Caco-2 (cell line): ENCODE results near the gene KIF2C. TPM values are rescaled to one million over a fixed set of nuclear protein-coding genes. Genes with fewer than 3 reads are reported as not detected.

Experiments used
- BruUV-seq: library from RNA; stranded (reverse); fragments of 400-500 nt; replicated peaks from 2 replicates; lab custom pipeline; 2021; lab: Mats Ljungman, UMichigan
- CTCF ChIA-PET: fragments of 300-600 bp; sonication (Branson Sonifier 250); formaldehyde crosslinking; loops from one replicate; lab custom pipeline; 2022; ENCODE audit warnings: antibody characterized with exemption; lab: Charles Lee
- POLR2A ChIA-PET: fragments of 300-600 bp; sonication (Branson Sonifier 250); formaldehyde crosslinking; loops from one replicate; lab custom pipeline; 2022; ENCODE audit warnings: antibody characterized with exemption; lab: Charles Lee
- DNase-seq, 2 experiments: peaks; one replicate each; pipeline versions ENCODE4 v3.0.0 to v3.0.0-alpha.2; 2020 to 2022
- H3K27me3 ChIP-seq: replicated peaks from 2 replicates; pipeline ENCODE4 v1.6.0; 2011; ENCODE audit warnings: low read length; ENCODE audit not compliant: control insufficient read depth, insufficient read depth
- H3K36me3 ChIP-seq: 2 replicates; pipeline ENCODE4 v1.5.1; 2011; ENCODE audit warnings: low read length; ENCODE audit not compliant: control insufficient read depth, insufficient read depth
- H3K4me1 ChIP-seq: fragments of 250-450 bp; sonication (Bioruptor Pico); 2 replicates; pipeline ENCODE4 v1.5.1; 2020; ENCODE audit warnings: mild to moderate bottlenecking
- H3K4me3 ChIP-seq: 2 replicates; pipeline ENCODE4 v1.5.1; 2011; ENCODE audit warnings: low read depth, mild to moderate bottlenecking, control low read depth, low read length
- H3K9me3 ChIP-seq: fragments of 250-450 bp; sonication (Bioruptor Pico); 2 replicates; pipeline ENCODE4 v1.5.1; 2020; ENCODE audit warnings: mild to moderate bottlenecking, moderate library complexity
- H3K27ac Mint-ChIP-seq: one replicate; pipeline ENCODE4 v1.8.0; 2022; ENCODE audit warnings: mixed read lengths; ENCODE audit not compliant: unreplicated experiment
- H3K27me3 Mint-ChIP-seq: one replicate; pipeline ENCODE4 v1.8.0; 2022; ENCODE audit warnings: mixed read lengths; ENCODE audit not compliant: insufficient read depth, unreplicated experiment
- H3K36me3 Mint-ChIP-seq: one replicate; pipeline ENCODE4 v1.8.0; 2022; ENCODE audit warnings: mild to moderate bottlenecking, mixed read lengths; ENCODE audit not compliant: insufficient read depth, unreplicated experiment
- H3K4me1 Mint-ChIP-seq: one replicate; pipeline ENCODE4 v1.8.0; 2022; ENCODE audit warnings: low read depth, mixed read lengths; ENCODE audit not compliant: unreplicated experiment
- H3K4me3 Mint-ChIP-seq: one replicate; pipeline ENCODE4 v1.8.0; 2022; ENCODE audit warnings: mild to moderate bottlenecking, moderate library complexity, mixed read lengths; ENCODE audit not compliant: unreplicated experiment
- H3K9me3 Mint-ChIP-seq: one replicate; pipeline ENCODE4 v1.8.0; 2022; ENCODE audit warnings: mixed read lengths; ENCODE audit not compliant: unreplicated experiment
- intact Hi-C: fragments of 100-400 bp; cut with micrococcal nuclease; formaldehyde crosslinking; loops from one replicate; pipeline ENCODE4 v1.10.0; 2022; ENCODE audit not compliant: unreplicated experiment
- total RNA-seq: library from RNA; stranded (reverse); gene quantifications from 2 replicates; pipeline ENCODE4 v1.2.3, GENCODE V29; 2022
- TF ChIP-seq, protein P1 (sequence below), 2 experiments: fragments of 200-600 bp in 1 of 2; IDR thresholded peaks; 1 replicate in 1 of 2; 2 replicates in 1 of 2; pipeline versions ENCODE4 v1.5.1 to v1.8.0; 2011 to 2022; ENCODE audit warnings: antibody characterized with exemption in 1 of 2, control low read depth in 1 of 2, inconsistent platforms in 1 of 2, low read depth in 1 of 2, low read length in 1 of 2, mild to moderate bottlenecking in 1 of 2, moderate library complexity in 1 of 2; ENCODE audit not compliant: insufficient read depth in 1 of 2, severe bottlenecking in 1 of 2, unreplicated experiment in 1 of 2

The KIF2C gene
- total RNA-seq, 1 experiment from 2014 or later: 61.0 TPM

DNA sequence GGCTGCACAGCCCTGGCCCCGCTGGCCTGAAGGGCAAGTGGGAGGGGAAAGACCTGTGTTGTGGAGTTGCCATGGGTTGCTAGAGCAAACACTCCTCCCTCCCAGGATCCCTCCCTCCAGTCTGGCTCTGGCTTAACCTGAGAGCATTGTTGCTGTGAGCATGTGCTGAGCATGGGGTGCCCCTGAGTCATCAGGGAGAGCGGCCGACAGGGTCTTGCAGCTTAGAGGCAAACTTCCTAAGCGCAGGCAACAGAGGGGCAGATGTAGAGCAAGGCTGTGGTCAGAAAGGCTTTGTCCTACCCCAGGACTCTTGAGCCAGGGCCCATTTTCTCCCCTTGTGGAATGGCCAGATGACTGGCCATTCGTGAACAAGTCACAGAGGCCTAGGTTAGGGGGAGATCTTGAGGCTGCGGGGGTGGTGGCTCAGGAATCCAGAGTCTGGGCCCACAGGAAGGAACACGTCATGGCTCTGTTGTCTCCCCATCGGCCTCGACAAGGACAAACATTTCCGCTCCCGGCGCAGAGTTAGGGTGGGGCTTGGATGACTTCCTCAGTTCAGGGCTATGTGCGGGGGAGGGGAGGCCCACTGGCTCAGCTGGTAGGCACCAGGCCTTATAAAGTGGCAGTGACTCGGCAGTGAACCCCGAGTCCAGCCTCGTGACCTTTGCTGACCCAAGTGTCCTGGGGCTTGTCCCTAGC is 67.9 kb downstream of the KIF2C start:
- intact Hi-C loops: no loop called here
- CTCF ChIA-PET: no interaction called here

DNA sequence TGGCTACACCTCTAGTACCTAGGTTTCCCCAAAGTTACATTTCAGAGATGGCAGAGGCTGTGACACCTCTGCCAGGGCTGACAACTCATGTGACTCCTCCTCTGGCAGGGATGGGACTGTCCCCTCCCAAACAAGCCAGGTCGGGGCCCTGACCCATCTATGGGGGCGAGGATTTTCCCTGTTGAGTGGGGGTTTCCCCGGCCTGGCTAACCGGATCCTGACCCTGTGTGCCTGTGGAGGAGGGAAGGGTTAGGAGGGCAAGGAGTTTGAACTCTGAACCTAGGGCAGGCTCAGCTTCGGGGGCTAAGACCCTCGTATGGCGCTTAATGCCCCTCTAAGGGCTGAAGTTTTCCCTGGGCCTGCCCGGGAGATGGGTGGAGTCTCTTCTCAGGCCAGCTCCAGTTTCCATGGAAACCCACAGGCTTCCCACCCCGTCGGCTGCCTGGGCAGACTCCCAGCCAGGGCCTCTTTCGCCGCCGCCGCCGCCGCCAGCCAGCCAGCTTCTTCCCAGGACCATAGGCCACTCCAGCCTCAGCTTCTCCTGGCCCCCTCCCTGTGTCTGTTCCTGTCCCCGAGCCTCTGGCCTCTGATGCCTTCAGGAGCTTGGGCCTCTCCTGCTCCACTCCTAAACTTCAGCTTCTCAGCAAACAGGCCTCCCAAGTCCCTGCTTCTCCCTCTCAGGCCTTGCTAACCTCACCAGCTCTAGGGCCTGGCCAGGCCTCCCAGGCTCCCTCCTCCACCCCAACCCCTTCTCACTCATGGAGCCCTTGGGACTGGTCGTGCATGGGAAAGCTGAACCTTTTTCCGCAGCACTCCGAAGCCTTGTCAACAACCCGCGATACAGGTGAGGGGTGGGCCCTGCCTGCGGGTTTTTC is 68.7 kb downstream of the KIF2C start, which contains the start of gene BTBD19:
TSS of gene BTBD19 (plus strand) at position 461 of the 875 bp plus-strand sequence. CDS start at position 759, 298 bp downstream.
- no TSS peak for BruUV-seq
- peaks cover 19% of the 10 kb centered on the region for H3K36me3 Mint-ChIP-seq
- no peaks in the 10 kb centered on the region for H3K9me3 Mint-ChIP-seq
- peak within 1 kb of the TSS; percentile 53 for H3K4me3 Mint-ChIP-seq
- Histone ChIP-seq H3K36me3 (no peaks in the 10 kb centered on the region), H3K9me3 (no peaks in the 10 kb centered on the region), H3K4me3 (no peak within 1 kb of the TSS), H3K4me1 (peaks cover 45% of the 10 kb centered on the region), H3K27me3 (no peaks in the 10 kb centered on the region)
- ChIA-PET CTCF (interaction anchor here (0.9 to 1.9 kb wide), 3 partner anchors 8 to 17 kb away, joined by 3 to 13 read pairs (median 6); partner anchors contain the start of gene PLK3), POLR2A (interaction anchor here (0.5 to 2.7 kb wide), 5 partner anchors 8 to 495 kb away, joined by 3 to 25 read pairs (median 6); partner anchors contain the start of genes PLK3 and RPS8)
- H3K27me3 Mint-ChIP-seq: no peaks in the 10 kb centered on the region
- H3K27ac Mint-ChIP-seq: peak within 1 kb of the TSS; percentile 99
- H3K4me1 Mint-ChIP-seq: peaks cover 18% of the 10 kb centered on the region
- DNase-seq: peak in 1 of 2 experiments; percentile 34
- intact Hi-C loops: no loop called here
- TF ChIP-seq, protein P1, sequence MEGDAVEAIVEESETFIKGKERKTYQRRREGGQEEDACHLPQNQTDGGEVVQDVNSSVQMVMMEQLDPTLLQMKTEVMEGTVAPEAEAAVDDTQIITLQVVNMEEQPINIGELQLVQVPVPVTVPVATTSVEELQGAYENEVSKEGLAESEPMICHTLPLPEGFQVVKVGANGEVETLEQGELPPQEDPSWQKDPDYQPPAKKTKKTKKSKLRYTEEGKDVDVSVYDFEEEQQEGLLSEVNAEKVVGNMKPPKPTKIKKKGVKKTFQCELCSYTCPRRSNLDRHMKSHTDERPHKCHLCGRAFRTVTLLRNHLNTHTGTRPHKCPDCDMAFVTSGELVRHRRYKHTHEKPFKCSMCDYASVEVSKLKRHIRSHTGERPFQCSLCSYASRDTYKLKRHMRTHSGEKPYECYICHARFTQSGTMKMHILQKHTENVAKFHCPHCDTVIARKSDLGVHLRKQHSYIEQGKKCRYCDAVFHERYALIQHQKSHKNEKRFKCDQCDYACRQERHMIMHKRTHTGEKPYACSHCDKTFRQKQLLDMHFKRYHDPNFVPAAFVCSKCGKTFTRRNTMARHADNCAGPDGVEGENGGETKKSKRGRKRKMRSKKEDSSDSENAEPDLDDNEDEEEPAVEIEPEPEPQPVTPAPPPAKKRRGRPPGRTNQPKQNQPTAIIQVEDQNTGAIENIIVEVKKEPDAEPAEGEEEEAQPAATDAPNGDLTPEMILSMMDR (IDR thresholded peaks at IDR 0.05; ENCODE audit: insufficient read depth in 1 of 2, low read depth in 1 of 2, low read length in 1 of 2, severe bottlenecking in 1 of 2, unreplicated experiment in 1 of 2): no peak

More for the DNA sequence above, 67.9 kb downstream of the KIF2C start:
- Histone ChIP-seq H3K4me3 (no peak overlapping the region), H3K9me3 (no peaks in the 10 kb centered on the region), H3K36me3 (no peaks in the 10 kb centered on the region), H3K27me3 (no peaks in the 10 kb centered on the region), H3K4me1 (peaks cover 40% of the 10 kb centered on the region)
- peak; percentile 94 to 96 for DNase-seq
- peak overlapping the region; percentile 53 for H3K4me3 Mint-ChIP-seq
- TF ChIP-seq, protein P1 (IDR thresholded peaks at IDR 0.05; ENCODE audit: insufficient read depth in 1 of 2, low read depth in 1 of 2, low read length in 1 of 2, severe bottlenecking in 1 of 2, unreplicated experiment in 1 of 2): no peak
- POLR2A ChIA-PET: interaction anchor here (1.0 to 2.7 kb wide), 2 partner anchors 12 to 32 kb away, joined by 5 to 24 read pairs; partner anchors contain the start of gene RPS8
- BruUV-seq: TSS peak; percentile 28
- H3K4me1 Mint-ChIP-seq: peaks cover 18% of the 10 kb centered on the region
- H3K9me3 Mint-ChIP-seq: no peaks in the 10 kb centered on the region
- no peaks in the 10 kb centered on the region for H3K27me3 Mint-ChIP-seq
- peak overlapping the region; percentile 99 for H3K27ac Mint-ChIP-seq
- H3K36me3 Mint-ChIP-seq: peaks cover 19% of the 10 kb centered on the region
